ENCODE measurements around the gene CELSR2. TPM values are rescaled to one million over a fixed set of nuclear protein-coding genes. Genes with fewer than 3 reads are reported as not detected.

The CELSR2 gene
- polyA plus RNA-seq, 2 of the 4 experiments (the other 2 are of a cell fraction) = 2.5 to 5.9 TPM

DNA sequence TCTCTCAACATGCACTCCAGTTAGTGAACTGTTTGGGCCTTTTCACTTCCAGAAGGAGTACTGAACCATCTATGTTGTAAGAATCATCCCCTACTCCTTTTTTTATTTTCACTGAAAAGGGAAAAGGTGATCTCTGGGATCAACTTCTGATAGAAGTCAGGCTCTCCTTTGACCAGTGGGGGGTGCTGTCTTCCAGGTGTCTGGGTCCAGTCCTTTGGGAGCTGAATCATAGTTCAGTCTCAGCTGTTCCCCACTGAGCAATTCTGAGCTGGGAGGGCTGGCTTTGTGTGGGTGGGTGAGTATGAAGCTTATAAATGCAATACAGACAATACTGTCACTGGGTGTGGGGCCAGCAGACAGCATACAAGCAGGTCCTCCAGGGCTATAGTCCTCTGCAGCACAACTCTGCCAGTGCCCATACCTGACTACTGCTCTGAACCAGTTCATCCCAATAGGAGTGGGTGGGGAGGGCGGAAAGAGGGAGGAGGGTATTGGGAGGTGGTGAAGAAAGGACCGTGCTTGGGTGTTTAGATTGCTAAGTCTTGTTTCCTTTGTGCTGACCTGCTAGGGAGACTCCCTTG lies 48.1 kb upstream of the CELSR2 start:
- ATAC-seq (peak in 1 of 2 experiments; percentile 35; a peak in 3 of 6 replicates), DNase-seq (ENCODE audit: low read depth in 1 of 2, low spot score in 1 of 2) (peak; percentile 36 to 49), FAIRE-seq (no peak)
- Histone ChIP-seq H3K27ac (peak overlapping the region in 1 of 2 experiments; percentile 62; a peak in 3 of 6 replicates), H3K4me3 (no peak overlapping the region), H3K4me1 (peaks cover 30% of the 10 kb centered on the region), H3K9me3 (no peaks in the 10 kb centered on the region), H3K4me2 (no peak overlapping the region)
- 85% methylated on average over 2 of the region's 2 CpGs for WGBS (ENCODE audit: missing lambda C conversion rate)
- TF ChIP-seq JUNB (IDR thresholded peaks at IDR 0.05) (no peak), CTCF (IDR thresholded peaks at IDR 0.05) (peak; percentile 53), SMC3 (IDR thresholded peaks at IDR 0.05) (peak; percentile 26; the same call in 1 of the 3 replicates), HOXB13 (CRISPR knock-in tag; IDR thresholded peaks at IDR 0.05; ENCODE audit: low read depth) (no peak), RAD21 (conservative IDR thresholded peaks at IDR 0.05 in 1 of 2, IDR thresholded peaks at IDR 0.05 in 1 of 2) (peak; percentile 46 to 53; a peak in 4 of 5 replicates), PHF8 (IDR thresholded peaks at IDR 0.05; ENCODE audit: borderline replicate concordance, low read depth) (no peak), CHD4 (IDR thresholded peaks at IDR 0.05; ENCODE audit: borderline replicate concordance) (no peak)
- TF ChIP-seq, protein P1, sequence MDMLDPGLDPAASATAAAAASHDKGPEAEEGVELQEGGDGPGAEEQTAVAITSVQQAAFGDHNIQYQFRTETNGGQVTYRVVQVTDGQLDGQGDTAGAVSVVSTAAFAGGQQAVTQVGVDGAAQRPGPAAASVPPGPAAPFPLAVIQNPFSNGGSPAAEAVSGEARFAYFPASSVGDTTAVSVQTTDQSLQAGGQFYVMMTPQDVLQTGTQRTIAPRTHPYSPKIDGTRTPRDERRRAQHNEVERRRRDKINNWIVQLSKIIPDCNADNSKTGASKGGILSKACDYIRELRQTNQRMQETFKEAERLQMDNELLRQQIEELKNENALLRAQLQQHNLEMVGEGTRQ (IDR thresholded peaks at IDR 0.05) = no peak
- TF ChIP-seq, protein P2, sequence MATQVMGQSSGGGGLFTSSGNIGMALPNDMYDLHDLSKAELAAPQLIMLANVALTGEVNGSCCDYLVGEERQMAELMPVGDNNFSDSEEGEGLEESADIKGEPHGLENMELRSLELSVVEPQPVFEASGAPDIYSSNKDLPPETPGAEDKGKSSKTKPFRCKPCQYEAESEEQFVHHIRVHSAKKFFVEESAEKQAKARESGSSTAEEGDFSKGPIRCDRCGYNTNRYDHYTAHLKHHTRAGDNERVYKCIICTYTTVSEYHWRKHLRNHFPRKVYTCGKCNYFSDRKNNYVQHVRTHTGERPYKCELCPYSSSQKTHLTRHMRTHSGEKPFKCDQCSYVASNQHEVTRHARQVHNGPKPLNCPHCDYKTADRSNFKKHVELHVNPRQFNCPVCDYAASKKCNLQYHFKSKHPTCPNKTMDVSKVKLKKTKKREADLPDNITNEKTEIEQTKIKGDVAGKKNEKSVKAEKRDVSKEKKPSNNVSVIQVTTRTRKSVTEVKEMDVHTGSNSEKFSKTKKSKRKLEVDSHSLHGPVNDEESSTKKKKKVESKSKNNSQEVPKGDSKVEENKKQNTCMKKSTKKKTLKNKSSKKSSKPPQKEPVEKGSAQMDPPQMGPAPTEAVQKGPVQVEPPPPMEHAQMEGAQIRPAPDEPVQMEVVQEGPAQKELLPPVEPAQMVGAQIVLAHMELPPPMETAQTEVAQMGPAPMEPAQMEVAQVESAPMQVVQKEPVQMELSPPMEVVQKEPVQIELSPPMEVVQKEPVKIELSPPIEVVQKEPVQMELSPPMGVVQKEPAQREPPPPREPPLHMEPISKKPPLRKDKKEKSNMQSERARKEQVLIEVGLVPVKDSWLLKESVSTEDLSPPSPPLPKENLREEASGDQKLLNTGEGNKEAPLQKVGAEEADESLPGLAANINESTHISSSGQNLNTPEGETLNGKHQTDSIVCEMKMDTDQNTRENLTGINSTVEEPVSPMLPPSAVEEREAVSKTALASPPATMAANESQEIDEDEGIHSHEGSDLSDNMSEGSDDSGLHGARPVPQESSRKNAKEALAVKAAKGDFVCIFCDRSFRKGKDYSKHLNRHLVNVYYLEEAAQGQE (IDR thresholded peaks at IDR 0.05) = no peak
- ChIA-PET POLR2A (interaction anchor here (1.3 kb wide), 1 partner anchor 13 kb away, joined by 4 read pairs; the partner anchor contains the start of gene SARS1), CTCF (interaction anchor here (0.6 to 1.7 kb wide), 11 partner anchors 9 to 197 kb away, joined by 3 to 12 read pairs (median 4); partner anchors contain the start of genes SARS1 and SORT1)

DNA sequence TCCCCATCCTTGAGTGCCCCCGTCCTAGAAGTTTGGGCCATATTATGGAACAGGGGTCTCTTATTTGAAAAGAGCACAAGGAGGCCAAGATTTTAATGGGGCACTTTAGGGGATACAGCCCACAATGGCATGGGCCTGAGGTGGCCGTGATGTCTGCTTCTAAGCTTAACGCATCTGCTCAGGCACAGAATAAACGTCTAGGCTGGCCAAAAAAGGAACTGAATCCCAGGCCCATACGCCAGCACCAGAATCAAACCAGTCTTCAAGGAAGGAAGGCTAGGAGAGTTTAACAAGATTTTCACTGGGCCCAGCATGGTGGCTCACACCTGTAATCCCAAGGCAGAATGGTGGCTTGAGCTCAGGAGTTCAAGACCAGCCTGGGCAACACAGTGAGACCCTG lies 44.9 kb upstream of the CELSR2 start:
- Histone ChIP-seq H3K9me3 (no peaks in the 10 kb centered on the region), H3K27ac (no peak overlapping the region), H3K4me3 (no peak overlapping the region), H3K4me1 (peaks cover 7% of the 10 kb centered on the region; the same call in 1 of the 3 replicates), H3K4me2 (no peak overlapping the region)
- CTCF ChIA-PET = interaction anchor here (0.6 to 1.6 kb wide), 4 partner anchors 11 to 327 kb away, joined by 3 to 6 read pairs (median 4); no protein-coding TSS in a partner anchor
- no peak for FAIRE-seq
- POLR2A ChIA-PET = no interaction called here
- 79% methylated on average over 5 of the region's 5 CpGs for WGBS (ENCODE audit: missing lambda C conversion rate)
- TF ChIP-seq HOXB5 (CRISPR knock-in tag; IDR thresholded peaks at IDR 0.05) = no peak
- TF ChIP-seq CBX2 (IDR thresholded peaks at IDR 0.05; ENCODE audit: borderline replicate concordance, low read depth) = no peak
- TF ChIP-seq JUNB (IDR thresholded peaks at IDR 0.05) = no peak
- ATAC-seq = no peak
- DNase-seq (ENCODE audit: low read depth in 1 of 2, low spot score in 1 of 2) = no peak

DNA sequence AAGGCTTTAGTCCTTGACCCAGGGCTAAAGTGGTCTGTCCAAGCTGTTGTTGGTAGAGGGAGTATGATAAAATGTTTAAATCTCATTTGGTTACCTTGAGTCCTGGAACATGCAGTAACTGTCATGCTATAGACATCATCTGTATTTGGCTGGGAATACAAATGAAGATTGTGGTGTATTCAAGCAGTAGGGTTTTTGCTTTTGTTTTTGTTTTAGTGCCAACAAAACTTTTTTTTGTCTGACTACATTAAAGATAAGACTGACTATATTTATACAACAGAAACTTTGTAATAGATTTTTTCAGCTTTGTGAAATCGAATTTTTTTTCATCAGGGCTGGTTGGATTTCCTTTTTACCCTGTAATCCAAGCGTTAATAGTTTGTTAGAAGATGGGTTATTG lies 43.0 kb upstream of the CELSR2 start:
- no peak for FAIRE-seq
- ChIA-PET POLR2A (no interaction called here), CTCF (interaction anchor here (0.9 to 3.2 kb wide), 3 partner anchors 10 to 191 kb away, joined by 3 to 12 read pairs (median 3); partner anchors contain the start of gene SORT1)
- 44% methylated on average over 2 of the region's 2 CpGs for WGBS (ENCODE audit: missing lambda C conversion rate)
- H3K4me3 ChIP-seq = no peak overlapping the region
- no peaks in the 10 kb centered on the region for H3K9me3 ChIP-seq
- no peak overlapping the region for H3K4me2 ChIP-seq
- no peak for TF ChIP-seq CBX8 (IDR thresholded peaks at IDR 0.05)
- no peak for TF ChIP-seq EP300 (IDR thresholded peaks at IDR 0.05)
- TF ChIP-seq HOXA7 (CRISPR knock-in tag; IDR thresholded peaks at IDR 0.05) = no peak
- no peak for TF ChIP-seq HDAC2 (IDR thresholded peaks at IDR 0.05)
- TF ChIP-seq POLR2AphosphoS2 (conservative IDR thresholded peaks at IDR 0.05; ENCODE audit: low read length) = no peak
- TF ChIP-seq KDM1A (IDR thresholded peaks at IDR 0.05; ENCODE audit: low read depth) = no peak
- TF ChIP-seq ZNF302 (CRISPR knock-in tag; IDR thresholded peaks at IDR 0.05) = no peak
- TF ChIP-seq MAZ (IDR thresholded peaks at IDR 0.05; ENCODE audit: borderline replicate concordance, low read depth, low read length) = no peak
- no peak for TF ChIP-seq MAX (IDR thresholded peaks at IDR 0.05)
- TF ChIP-seq, protein P3, sequence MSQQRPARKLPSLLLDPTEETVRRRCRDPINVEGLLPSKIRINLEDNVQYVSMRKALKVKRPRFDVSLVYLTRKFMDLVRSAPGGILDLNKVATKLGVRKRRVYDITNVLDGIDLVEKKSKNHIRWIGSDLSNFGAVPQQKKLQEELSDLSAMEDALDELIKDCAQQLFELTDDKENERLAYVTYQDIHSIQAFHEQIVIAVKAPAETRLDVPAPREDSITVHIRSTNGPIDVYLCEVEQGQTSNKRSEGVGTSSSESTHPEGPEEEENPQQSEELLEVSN (IDR thresholded peaks at IDR 0.05; ENCODE audit: borderline replicate concordance, low read depth) = no peak
- TF ChIP-seq RARB (CRISPR knock-in tag; IDR thresholded peaks at IDR 0.05) = no peak
- no peak for TF ChIP-seq CBX2 (IDR thresholded peaks at IDR 0.05; ENCODE audit: borderline replicate concordance, low read depth)
- no peak for TF ChIP-seq CHD4 (IDR thresholded peaks at IDR 0.05; ENCODE audit: borderline replicate concordance)
- no peak for TF ChIP-seq RCOR1 (IDR thresholded peaks at IDR 0.05; ENCODE audit: low read depth, low read length)
- no peak for TF ChIP-seq KDM5A (IDR thresholded peaks at IDR 0.05)
- TF ChIP-seq PHF8 (IDR thresholded peaks at IDR 0.05; ENCODE audit: borderline replicate concordance, low read depth) = no peak
- no peak for ATAC-seq
- H3K27ac ChIP-seq = no peak overlapping the region
- peaks cover 5% of the 10 kb centered on the region; the same call in 1 of the 3 replicates for H3K4me1 ChIP-seq
- no peak for DNase-seq (ENCODE audit: low read depth in 1 of 2, low spot score in 1 of 2)

All from A549 (cell line).